Stimulated activated CD4-positive, alpha-beta T cell treated with anti-CD3 and anti-CD28 coated beads, Interleukin-15, amount 100 ng/mL, for 24 hours (primary cell): ENCODE measurements around the gene COBL.
A peak's percentile ranks its signal among the peaks of the same experiment; 100 is the strongest.

Experiments used
- DNase-seq: peaks from one replicate; pipeline ENCODE4 v3.0.0-alpha.2; 2020

Gene COBL

DNA sequence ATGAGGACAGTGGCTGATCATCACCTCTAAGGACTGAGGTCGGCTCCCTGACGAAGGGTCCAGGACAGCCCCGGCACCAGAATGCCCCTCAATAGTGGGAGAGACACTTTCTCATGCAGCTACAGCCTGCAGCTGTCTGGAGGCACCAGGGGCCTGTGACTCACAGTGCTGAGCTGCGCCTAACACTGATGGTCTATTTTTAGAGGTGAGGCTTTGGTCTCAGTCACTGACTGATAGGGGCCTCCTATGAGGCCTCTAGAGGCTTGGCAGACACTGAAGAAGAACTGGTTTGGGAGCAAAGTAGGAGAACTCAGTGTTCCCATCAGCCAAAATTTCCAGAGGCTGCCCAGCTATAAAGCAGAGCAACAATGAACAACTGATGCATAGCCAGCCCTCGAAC, 130.1 kb downstream of the COBL start:
- DNase-seq = no peak

GRCh38 chr7:51182636-51183166, 133.9 kb downstream of the COBL start:
- DNase-seq = no peak

- DNase-seq = no peak
Observed at GRCh38 chr7:51180092-51180491, 136.5 kb downstream of the COBL start.

DNA sequence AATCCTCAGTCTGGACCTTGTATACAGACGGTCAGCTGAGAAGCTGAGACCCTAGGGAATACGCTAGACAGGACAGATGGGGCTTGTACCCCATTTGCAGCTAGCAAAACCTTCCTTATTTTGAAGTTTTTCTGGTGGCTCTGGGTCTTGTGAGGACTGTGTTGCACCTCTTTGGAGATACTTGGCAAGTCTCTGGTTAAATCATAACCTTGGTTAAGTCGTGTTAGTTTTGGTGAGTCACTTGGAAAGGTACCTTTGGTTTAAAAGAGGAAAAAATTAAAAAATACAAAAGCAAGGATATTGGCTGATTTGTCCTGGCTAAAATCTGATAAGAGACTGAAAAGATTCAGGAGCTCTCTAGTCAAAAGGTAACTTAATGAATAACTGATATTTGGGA, 140.6 kb downstream of the COBL start:
- no peak for DNase-seq

GRCh38 chr7:51175316-51175991, 141.2 kb downstream of the COBL start:
- DNase-seq = no peak

DNA sequence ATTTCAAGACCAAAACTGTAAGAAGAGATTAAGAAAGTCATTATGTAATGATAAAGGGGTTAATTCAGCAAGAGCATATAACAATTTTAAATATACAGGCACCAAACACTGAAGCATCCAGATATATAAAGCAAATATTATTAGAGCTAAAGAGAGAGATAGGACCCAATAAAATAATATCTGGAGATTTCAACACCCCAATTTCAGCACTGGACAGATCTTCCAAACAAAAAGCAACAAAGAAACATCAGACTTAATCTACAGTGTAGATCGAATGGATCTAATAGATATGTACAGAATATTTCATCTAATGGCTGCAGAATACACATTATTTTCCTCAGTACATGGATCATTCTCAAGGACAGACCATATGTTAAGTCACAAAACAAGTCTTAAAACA, 151.3 kb downstream of the COBL start:
- no peak for DNase-seq

DNA sequence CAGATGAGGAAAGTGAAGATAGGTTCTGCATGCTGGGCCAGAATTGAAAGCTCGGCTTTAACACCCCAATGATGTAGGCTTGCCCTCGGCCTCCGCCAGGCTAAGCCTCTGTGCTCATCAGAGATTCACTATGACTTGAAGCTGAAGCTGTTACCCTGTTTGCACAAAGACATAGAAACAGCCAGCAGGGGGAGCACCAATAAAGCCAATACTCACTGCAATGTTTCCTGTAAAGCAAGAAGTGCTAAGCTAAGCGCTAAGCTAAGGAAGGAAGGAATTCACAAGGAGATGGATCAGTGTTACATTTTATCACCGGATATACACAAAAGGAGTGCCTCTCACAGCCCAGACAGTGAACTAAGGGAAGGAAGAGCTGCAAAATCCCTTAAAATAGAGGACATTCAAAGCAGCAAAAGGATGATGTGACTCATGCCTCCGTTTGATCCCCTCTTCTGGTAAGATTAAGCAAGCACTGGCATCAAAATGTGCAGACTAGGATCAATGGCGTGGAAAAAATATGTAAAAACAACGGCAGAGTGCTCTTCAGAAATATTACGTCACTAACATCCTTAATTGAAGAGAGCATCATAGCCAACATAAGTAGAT, 153.8 kb downstream of the COBL start:
- peak; percentile 84 for DNase-seq

- DNase-seq = no peak
Observed at GRCh38 chr7:51161937-51162336, 154.7 kb downstream of the COBL start.

- peak; percentile 65 for DNase-seq
Observed at GRCh38 chr7:51160990-51161615, 155.5 kb downstream of the COBL start.

DNA sequence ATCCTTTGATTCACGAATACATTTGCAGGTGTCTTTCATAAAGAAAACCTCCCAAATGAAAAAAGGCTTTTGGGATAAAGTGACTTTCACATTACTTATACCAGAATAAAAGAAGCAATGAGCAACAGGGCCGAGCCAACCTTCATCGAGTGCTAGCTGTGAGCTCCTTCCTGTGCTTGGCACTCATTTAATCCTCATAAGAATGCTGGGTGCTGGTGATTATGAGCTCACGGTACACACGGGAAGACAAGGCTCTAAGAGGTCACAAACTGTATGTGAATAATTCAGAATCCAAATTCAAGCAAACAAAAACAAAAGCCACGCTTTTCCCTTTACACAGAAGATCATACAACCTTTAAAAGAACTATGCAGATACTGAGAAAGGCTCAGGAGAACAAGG, 156.2 kb downstream of the COBL start:
- DNase-seq = no peak

GRCh38 chr7:51158742-51159445, 157.7 kb downstream of the COBL start:
- no peak for DNase-seq

GRCh38 chr7:51158211-51158610, 158.4 kb downstream of the COBL start:
- no peak for DNase-seq

GRCh38 chr7:51154201-51154600, 162.4 kb downstream of the COBL start:
- no peak for DNase-seq

GRCh38 chr7:51152706-51153200, 163.9 kb downstream of the COBL start:
- DNase-seq = no peak

DNA sequence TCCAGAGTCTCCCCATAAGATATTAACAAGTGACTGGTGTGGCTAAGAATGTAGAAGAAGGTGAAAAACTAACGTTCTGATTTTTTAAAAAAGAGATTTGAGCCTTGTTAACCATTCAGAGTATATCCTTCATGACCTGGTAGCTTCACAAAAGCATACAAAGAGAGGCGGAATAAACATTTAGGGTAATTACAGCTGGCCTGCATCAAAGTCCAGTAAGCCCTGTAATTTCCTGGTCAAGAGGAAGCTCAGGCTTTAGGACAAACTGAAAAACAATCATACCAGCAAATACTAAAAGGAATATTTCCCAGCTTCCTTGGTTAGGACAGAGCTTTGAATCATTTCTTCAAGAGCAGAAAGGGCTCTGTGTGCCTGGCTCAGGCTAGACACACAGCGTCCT, 165.2 kb downstream of the COBL start:
- DNase-seq = no peak

- no peak for DNase-seq
Observed at GRCh38 chr7:51150193-51150592, 166.4 kb downstream of the COBL start.

DNA sequence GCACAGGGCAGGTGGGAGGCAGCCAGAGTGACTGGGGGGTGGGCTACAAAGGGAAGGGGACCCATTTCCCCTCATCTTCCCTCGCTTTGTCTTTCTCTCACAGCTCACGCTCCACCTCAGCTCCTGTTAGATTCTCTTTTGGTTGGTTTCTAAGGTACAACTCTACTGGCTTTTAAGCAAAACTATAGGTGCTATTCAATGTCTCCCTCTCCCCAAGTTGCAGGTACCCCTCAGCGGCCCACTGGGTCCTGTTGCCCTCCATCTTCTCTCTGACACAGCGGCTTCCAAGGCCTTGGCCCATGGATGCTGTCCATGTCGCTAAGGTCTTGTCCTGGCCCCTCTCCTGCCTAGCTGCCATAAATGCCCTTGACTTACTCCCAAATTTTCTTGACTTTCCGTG, 168.4 kb downstream of the COBL start:
- no peak for DNase-seq

- DNase-seq = no peak
Observed at GRCh38 chr7:51146816-51147586, 169.6 kb downstream of the COBL start.

DNA sequence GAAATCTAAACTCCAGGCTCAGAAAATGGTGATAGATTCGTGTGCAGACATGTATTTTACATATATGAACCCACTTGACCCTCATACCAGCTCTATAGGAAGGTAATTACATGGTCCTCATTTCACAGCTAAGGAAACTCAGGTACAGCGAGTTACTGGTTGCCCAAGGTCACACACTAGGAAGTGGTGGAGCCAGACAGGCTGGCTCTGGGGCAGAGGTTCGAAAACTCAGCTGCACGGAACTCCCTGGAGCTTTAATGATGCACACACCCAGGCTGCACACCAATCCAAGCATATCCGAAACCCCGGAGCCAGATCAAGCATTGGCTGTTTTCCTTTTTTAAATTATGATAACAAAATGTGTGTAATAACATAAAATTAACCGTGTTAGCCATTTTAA, 172.4 kb downstream of the COBL start:
- DNase-seq = no peak

- DNase-seq = no peak
Observed at GRCh38 chr7:51142741-51143385, 173.7 kb downstream of the COBL start.

DNA sequence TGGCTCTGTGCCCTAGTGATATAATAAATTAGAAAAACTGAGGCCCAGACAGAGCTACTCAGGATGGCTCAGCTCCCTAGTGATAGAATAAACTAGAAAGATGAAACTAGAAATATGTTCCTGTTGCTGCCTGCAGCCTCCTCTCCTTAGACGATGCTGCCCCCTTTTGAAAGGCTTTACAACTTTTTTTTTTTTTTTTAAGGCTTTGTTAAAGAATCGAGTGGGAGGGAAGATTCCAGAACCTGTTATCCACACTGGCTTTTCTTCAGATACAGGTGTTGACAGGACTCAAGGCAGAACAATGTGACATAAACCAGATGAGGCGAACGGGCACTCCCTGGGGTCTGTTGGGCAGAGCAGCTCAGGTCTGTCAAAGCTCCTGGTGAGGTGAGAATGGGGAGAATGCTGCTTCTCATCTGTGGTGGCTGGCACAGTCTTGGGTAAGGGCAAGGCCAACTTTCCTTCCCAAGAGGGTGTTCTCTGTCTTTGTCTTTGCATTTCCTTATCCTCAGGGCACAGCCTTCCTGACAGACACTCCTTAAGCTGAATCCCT, 175.1 kb downstream of the COBL start:
- DNase-seq = no peak
